ENCODE data around the gene CSMD2.

CSMD2 gene

DNA sequence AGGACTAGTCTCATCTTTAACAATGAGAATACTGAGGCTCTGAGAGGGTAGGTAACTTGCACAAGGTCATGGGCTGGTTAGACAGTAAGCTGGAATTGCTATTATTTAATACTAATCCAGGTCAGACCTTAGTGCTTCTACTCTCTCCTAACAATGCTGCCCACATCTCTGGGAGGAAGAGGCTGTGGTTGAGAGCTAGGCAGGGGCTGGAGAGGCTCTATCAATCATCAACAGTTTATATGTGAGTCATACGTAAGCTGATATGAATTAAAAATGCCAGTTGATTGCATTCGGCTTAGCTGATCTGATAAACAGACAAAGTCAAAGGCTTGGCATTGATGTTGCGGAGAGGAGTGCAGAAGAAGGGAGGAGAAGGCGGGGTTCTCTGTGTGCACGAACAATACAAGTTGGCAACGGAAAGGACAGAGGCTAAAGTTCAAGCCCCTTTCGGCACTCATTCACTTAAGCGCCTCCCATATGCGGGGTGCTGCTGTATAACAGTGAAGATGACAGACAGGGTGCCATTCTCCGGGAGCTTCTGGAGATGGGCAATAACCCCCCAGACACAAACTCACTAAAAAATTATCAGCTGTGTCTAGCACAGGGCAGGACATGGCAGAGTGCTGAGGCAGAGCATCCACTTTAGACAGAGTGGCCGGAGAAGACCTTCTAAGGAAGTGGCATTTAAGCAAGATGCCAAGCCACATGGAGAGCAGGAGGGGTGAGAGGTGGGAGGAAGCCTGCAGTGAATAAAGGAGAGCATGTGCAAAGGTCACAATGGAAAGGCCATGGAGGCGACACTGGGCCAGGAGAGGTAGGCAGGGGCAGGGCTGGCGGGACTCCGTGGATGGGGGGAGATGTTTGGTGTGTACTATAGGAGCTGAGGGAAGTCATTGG, 497.4 kb downstream of the CSMD2 start:
- TF ChIP-seq GLIS3 (CRISPR knock-in tag; IDR thresholded peaks at IDR 0.05), result no peak
- no peak for TF ChIP-seq ZNF565 (CRISPR knock-in tag; conservative IDR thresholded peaks at IDR 0.05; ENCODE audit: low read depth)
- TF ChIP-seq, protein P1, sequence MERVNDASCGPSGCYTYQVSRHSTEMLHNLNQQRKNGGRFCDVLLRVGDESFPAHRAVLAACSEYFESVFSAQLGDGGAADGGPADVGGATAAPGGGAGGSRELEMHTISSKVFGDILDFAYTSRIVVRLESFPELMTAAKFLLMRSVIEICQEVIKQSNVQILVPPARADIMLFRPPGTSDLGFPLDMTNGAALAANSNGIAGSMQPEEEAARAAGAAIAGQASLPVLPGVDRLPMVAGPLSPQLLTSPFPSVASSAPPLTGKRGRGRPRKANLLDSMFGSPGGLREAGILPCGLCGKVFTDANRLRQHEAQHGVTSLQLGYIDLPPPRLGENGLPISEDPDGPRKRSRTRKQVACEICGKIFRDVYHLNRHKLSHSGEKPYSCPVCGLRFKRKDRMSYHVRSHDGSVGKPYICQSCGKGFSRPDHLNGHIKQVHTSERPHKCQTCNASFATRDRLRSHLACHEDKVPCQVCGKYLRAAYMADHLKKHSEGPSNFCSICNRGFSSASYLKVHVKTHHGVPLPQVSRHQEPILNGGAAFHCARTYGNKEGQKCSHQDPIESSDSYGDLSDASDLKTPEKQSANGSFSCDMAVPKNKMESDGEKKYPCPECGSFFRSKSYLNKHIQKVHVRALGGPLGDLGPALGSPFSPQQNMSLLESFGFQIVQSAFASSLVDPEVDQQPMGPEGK (CRISPR knock-in tag; IDR thresholded peaks at IDR 0.05; ENCODE audit: borderline replicate concordance), result no peak
- TF ChIP-seq, protein P2, sequence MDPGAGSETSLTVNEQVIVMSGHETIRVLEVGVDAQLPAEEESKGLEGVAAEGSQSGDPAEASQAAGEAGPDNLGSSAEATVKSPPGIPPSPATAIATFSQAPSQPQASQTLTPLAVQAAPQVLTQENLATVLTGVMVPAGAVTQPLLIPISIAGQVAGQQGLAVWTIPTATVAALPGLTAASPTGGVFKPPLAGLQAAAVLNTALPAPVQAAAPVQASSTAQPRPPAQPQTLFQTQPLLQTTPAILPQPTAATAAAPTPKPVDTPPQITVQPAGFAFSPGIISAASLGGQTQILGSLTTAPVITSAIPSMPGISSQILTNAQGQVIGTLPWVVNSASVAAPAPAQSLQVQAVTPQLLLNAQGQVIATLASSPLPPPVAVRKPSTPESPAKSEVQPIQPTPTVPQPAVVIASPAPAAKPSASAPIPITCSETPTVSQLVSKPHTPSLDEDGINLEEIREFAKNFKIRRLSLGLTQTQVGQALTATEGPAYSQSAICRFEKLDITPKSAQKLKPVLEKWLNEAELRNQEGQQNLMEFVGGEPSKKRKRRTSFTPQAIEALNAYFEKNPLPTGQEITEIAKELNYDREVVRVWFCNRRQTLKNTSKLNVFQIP (CRISPR knock-in tag; IDR thresholded peaks at IDR 0.05; ENCODE audit: borderline replicate concordance, low read depth), result no peak
- TF ChIP-seq ISL1 (CRISPR knock-in tag; IDR thresholded peaks at IDR 0.05), result no peak
- no peak for TF ChIP-seq ESRRG (CRISPR knock-in tag; IDR thresholded peaks at IDR 0.05)
- TF ChIP-seq RARB (CRISPR knock-in tag; IDR thresholded peaks at IDR 0.05), result no peak
- no peak for ATAC-seq

DNA sequence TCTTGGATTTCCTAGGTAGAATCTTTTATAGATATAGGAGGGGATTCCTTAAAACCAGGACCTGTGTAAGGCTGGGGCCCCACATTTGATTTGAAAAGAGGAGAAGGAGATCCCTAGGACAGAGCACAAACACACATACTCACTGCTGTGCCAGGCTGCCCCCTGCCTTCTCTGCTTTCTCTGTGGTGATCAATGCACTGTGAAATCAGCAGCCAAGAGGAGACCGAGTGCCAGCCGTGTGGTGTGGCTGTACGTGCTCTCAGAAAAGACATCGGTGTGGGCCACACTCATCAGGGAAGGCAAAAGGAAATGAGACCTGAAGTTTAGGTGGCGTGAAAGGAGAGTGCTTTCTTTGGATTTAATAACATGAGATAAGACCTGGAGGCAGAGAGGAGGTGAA, 498.4 kb downstream of the CSMD2 start:
- no peak for ATAC-seq
- no peak for TF ChIP-seq ESRRG (CRISPR knock-in tag; IDR thresholded peaks at IDR 0.05)
- no peak for TF ChIP-seq ZFP3 (CRISPR knock-in tag; IDR thresholded peaks at IDR 0.05)
- TF ChIP-seq ZC3H10 (CRISPR knock-in tag; IDR thresholded peaks at IDR 0.05), result no peak
- no peak for TF ChIP-seq SNAI2 (CRISPR knock-in tag; IDR thresholded peaks at IDR 0.05)
- no peak for TF ChIP-seq CREB5 (CRISPR knock-in tag; IDR thresholded peaks at IDR 0.05; ENCODE audit: low read depth)
- TF ChIP-seq GLIS3 (CRISPR knock-in tag; IDR thresholded peaks at IDR 0.05), result no peak
- no peak for TF ChIP-seq ZNF70 (CRISPR knock-in tag; IDR thresholded peaks at IDR 0.05)
- TF ChIP-seq TCF4 (CRISPR knock-in tag; IDR thresholded peaks at IDR 0.05; ENCODE audit: borderline replicate concordance), result no peak
- TF ChIP-seq OSR1 (CRISPR knock-in tag; IDR thresholded peaks at IDR 0.05), result no peak
- TF ChIP-seq PPARA (CRISPR knock-in tag; IDR thresholded peaks at IDR 0.05; ENCODE audit: borderline replicate concordance), result no peak
- no peak for TF ChIP-seq ISL1 (CRISPR knock-in tag; IDR thresholded peaks at IDR 0.05)
- TF ChIP-seq CSRNP3 (CRISPR knock-in tag; IDR thresholded peaks at IDR 0.05), result no peak
- no peak for TF ChIP-seq CSDC2 (CRISPR knock-in tag; IDR thresholded peaks at IDR 0.05)
- no peak for TF ChIP-seq ZFP30 (CRISPR knock-in tag; IDR thresholded peaks at IDR 0.05)
- TF ChIP-seq, protein P1 (CRISPR knock-in tag; IDR thresholded peaks at IDR 0.05; ENCODE audit: borderline replicate concordance), result no peak
- TF ChIP-seq ARNTL (CRISPR knock-in tag; IDR thresholded peaks at IDR 0.05; ENCODE audit: borderline replicate concordance, low read depth), result no peak
- TF ChIP-seq TSHZ2 (CRISPR knock-in tag; IDR thresholded peaks at IDR 0.05), result no peak
- TF ChIP-seq TOX (CRISPR knock-in tag; IDR thresholded peaks at IDR 0.05; ENCODE audit: borderline replicate concordance), result no peak
- TF ChIP-seq BACH2 (CRISPR knock-in tag; IDR thresholded peaks at IDR 0.05; ENCODE audit: borderline replicate concordance), result no peak

Measured in SK-N-SH treated with all-trans-retinoic acid at 6 μM for 48 hours (cell line).